GM12878 (cell line): Measurements from ENCODE around the gene EPB41L4B.

Experiments
- CHD4 ChIP-seq: fragments of 200-600 bp; sonication (generic); IDR thresholded peaks from 2 replicates; pipeline ENCODE4 v1.6.1; 2016; ENCODE audit warnings: mild to moderate bottlenecking
- CTCF ChIP-seq, 3 experiments: IDR thresholded peaks in 2 of 3; conservative IDR thresholded peaks in 1 of 3; 2 replicates each; pipeline ENCODE4 v1.5.1; 2011; ENCODE audit warnings: low read depth in 3 of 3, low read length in 3 of 3, mild to moderate bottlenecking in 3 of 3, control low read depth in 2 of 3, moderate library complexity in 2 of 3, inconsistent platforms in 1 of 3, mixed read lengths in 1 of 3; ENCODE audit not compliant: control insufficient read depth in 2 of 3, insufficient read depth in 1 of 3; ENCODE audit errors: extremely low read depth in 1 of 3
- KAT2A ChIP-seq: conservative IDR thresholded peaks from 2 replicates; pipeline ENCODE4 v1.6.1; 2011; ENCODE audit warnings: low read depth, low read length; ENCODE audit not compliant: control insufficient read depth
- MXI1 ChIP-seq: fragments of 150-350 bp; IDR thresholded peaks from 2 replicates; pipeline ENCODE4 v1.6.1; 2011; ENCODE audit warnings: low read depth, mild to moderate bottlenecking, inconsistent platforms, low read length, improper control_type of control experiment
- MYC ChIP-seq: IDR thresholded peaks from 2 replicates; pipeline ENCODE4 v1.6.1; 2011; ENCODE audit warnings: mild to moderate bottlenecking, low read length, moderate library complexity, inconsistent platforms; ENCODE audit not compliant: insufficient read depth, insufficient replicate concordance, insufficient read length, severe bottlenecking
- POLR2A ChIP-seq: IDR thresholded peaks from 2 replicates; pipeline ENCODE4 v1.6.1; 2011; ENCODE audit warnings: low read depth, mild to moderate bottlenecking, low read length
- POLR2AphosphoS5 ChIP-seq: IDR thresholded peaks from 2 replicates; pipeline ENCODE4 v1.6.1; 2011; ENCODE audit warnings: mild to moderate bottlenecking, low read length, inconsistent platforms
- RAD21 ChIP-seq: IDR thresholded peaks from 2 replicates; pipeline ENCODE4 v1.6.1; 2011; ENCODE audit warnings: mild to moderate bottlenecking, low read depth, low read length, moderate library complexity; ENCODE audit not compliant: insufficient read depth
- REST ChIP-seq: IDR thresholded peaks from 2 replicates; pipeline ENCODE4 v1.6.1; 2012; ENCODE audit warnings: mild to moderate bottlenecking, low read depth, low read length
- SMAD5 ChIP-seq: IDR thresholded peaks from 2 replicates; pipeline ENCODE4 v1.6.1; 2016; ENCODE audit warnings: antibody characterized with exemption, low read depth
- TCF12 ChIP-seq: IDR thresholded peaks from 2 replicates; pipeline ENCODE4 v1.6.1; 2011; ENCODE audit warnings: low read depth, mild to moderate bottlenecking, low read length

GRCh38 chr9:109290385-109290784, 30.5 kb downstream of the EPB41L4B start:
- TF ChIP-seq POLR2A (no peak), CTCF (IDR thresholded peaks at IDR 0.05 in 2 of 3, conservative IDR thresholded peaks at IDR 0.05 in 1 of 3; ENCODE audit: control insufficient read depth in 2 of 3, extremely low read depth in 1 of 3, insufficient read depth in 1 of 3, low read depth in 3 of 3, low read length in 3 of 3) (no peak), SMAD5 (no peak), MYC (no peak), MXI1 (no peak), KAT2A (no peak), REST (no peak), TCF12 (no peak), POLR2AphosphoS5 (no peak), CHD4 (no peak), RAD21 (no peak)
